Embryonic facial prominence (tissue), 1 donor: ENCODE measurements around the gene RAX2.
"Not testable (repeated sequence)": the region's sequence is repeated elsewhere in the genome, so short reads cannot be mapped to it uniquely, and the experiment has no call there.

Experiments
- DNase-seq: peaks from one replicate; pipeline ENCODE4 v3.0.0-alpha.2; 2016; ENCODE audit errors: extremely low spot score

The RAX2 gene

GRCh38 chr19:3778104-3778867, 6.3 kb upstream of the RAX2 start:
- no peak for DNase-seq

GRCh38 chr19:3776479-3777040, 4.5 kb upstream of the RAX2 start:
- no peak for DNase-seq

- DNase-seq, result no peak
Measured at GRCh38 chr19:3775831-3776230, 3.8 kb upstream of the RAX2 start.

- no peak for DNase-seq
Measured at GRCh38 chr19:3775374-3775711, 3.3 kb upstream of the RAX2 start.

- no peak for DNase-seq
Measured at GRCh38 chr19:3774621-3775373, 2.8 kb upstream of the RAX2 start.

- DNase-seq, result no peak
Measured at GRCh38 chr19:3773814-3774515, 1.9 kb upstream of the RAX2 start.

- no peak for DNase-seq
Measured at GRCh38 chr19:3771000-3771905, 775 bp downstream of the RAX2 start.

- no peak for DNase-seq
Measured at GRCh38 chr19:3770136-3770999, 1.7 kb downstream of the RAX2 start.

GRCh38 chr19:3769494-3769893, 2.5 kb downstream of the RAX2 start:
- DNase-seq, result no peak

GRCh38 chr19:3768748-3769099, 3.3 kb downstream of the RAX2 start:
- DNase-seq, result no peak

GRCh38 chr19:3768015-3768747, 3.8 kb downstream of the RAX2 start:
- no peak for DNase-seq

GRCh38 chr19:3767050-3767449, 5.0 kb downstream of the RAX2 start:
- no peak for DNase-seq

- DNase-seq, result no peak
Measured at GRCh38 chr19:3766520-3766919, 5.5 kb downstream of the RAX2 start.

GRCh38 chr19:3765757-3766156, 6.3 kb downstream of the RAX2 start:
- DNase-seq, result not testable (repeated sequence)

GRCh38 chr19:3765121-3765520, 6.9 kb downstream of the RAX2 start:
- no peak for DNase-seq

GRCh38 chr19:3762501-3763459, 9.2 kb downstream of the RAX2 start, which contains the start of gene MRPL54:
Gene MRPL54, plus strand, starts transcription at chr19:3762682. Its CDS starts 19 bp downstream, at chr19:3762701.
- DNase-seq, result peak; percentile 97

GRCh38 chr19:3762130-3762473, 9.9 kb downstream of the RAX2 start:
- no peak for DNase-seq

- DNase-seq, result peak; percentile 55
Measured at GRCh38 chr19:3761382-3762129, 10.5 kb downstream of the RAX2 start, which contains the start of gene APBA3. Gene APBA3, minus strand, starts transcription at chr19:3761692. Its CDS starts 1,428 bp downstream, at chr19:3760264.
